Neutrophil (primary cell): ENCODE measurements around the gene BDKRB1.

Experiments used
- H3K27ac ChIP-seq: fragments of 200-600 bp; sonication (generic); 2 replicates; pipeline ENCODE4 v1.5.1; 2016; ENCODE audit warnings: mild to moderate bottlenecking, moderate library complexity
- H3K27me3 ChIP-seq: fragments of 200-600 bp; sonication (generic); 2 replicates; pipeline ENCODE4 v1.6.0; 2016; ENCODE audit warnings: mild to moderate bottlenecking
- H3K36me3 ChIP-seq: fragments of 200-600 bp; sonication (generic); 2 replicates; pipeline ENCODE4 v1.5.1; 2017
- H3K4me1 ChIP-seq, 2 experiments: fragments of 200-600 bp in 1 of 2; sonication (generic) in 1 of 2; 1 replicate in 1 of 2; 2 replicates in 1 of 2; pipeline versions ENCODE4 v1.5.1 to v1.6.1; 2013 to 2016; ENCODE audit warnings: low read depth in 1 of 2, low read length in 1 of 2, mild to moderate bottlenecking in 1 of 2, moderate library complexity in 1 of 2; ENCODE audit not compliant: control insufficient read depth in 1 of 2, insufficient read depth in 1 of 2
- H3K4me3 ChIP-seq, 2 experiments: fragments of 200-600 bp in 1 of 2; sonication (generic) in 1 of 2; 1 replicate in 1 of 2; 2 replicates in 1 of 2; pipeline ENCODE4 v1.5.1; 2013 to 2016; ENCODE audit warnings: low read depth in 1 of 2, low read length in 1 of 2, mild to moderate bottlenecking in 1 of 2, moderate library complexity in 1 of 2
- H3K9me3 ChIP-seq: fragments of 200-600 bp; sonication (generic); 2 replicates; pipeline ENCODE4 v1.5.1; 2016
- TF ChIP-seq, protein P1 (sequence below): fragments of 200-600 bp; sonication (generic); IDR thresholded peaks from 2 replicates; pipeline ENCODE4 v1.5.1; 2016; ENCODE audit warnings: antibody characterized with exemption

The BDKRB1 gene

DNA sequence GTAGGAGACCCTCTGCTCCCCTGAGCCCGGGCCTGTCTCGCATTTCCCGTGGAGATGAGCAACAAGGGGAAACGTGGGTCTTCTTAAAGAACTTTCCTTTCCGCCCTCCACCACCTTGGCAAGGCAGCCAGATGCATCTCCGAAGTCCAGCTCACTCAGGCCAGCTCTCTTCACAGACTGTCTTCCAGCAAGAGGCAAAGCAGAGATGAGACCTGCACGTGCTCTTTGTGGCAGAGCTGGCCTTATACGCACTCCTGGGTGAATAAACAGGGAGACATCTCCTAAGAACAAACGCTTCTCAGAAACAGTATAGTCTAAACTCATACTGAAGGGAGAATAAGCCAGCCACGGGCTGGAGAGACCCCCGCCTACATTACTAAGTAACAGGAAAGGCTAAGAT is 1.3 kb upstream of the BDKRB1 start:
- TF ChIP-seq, protein P1, sequence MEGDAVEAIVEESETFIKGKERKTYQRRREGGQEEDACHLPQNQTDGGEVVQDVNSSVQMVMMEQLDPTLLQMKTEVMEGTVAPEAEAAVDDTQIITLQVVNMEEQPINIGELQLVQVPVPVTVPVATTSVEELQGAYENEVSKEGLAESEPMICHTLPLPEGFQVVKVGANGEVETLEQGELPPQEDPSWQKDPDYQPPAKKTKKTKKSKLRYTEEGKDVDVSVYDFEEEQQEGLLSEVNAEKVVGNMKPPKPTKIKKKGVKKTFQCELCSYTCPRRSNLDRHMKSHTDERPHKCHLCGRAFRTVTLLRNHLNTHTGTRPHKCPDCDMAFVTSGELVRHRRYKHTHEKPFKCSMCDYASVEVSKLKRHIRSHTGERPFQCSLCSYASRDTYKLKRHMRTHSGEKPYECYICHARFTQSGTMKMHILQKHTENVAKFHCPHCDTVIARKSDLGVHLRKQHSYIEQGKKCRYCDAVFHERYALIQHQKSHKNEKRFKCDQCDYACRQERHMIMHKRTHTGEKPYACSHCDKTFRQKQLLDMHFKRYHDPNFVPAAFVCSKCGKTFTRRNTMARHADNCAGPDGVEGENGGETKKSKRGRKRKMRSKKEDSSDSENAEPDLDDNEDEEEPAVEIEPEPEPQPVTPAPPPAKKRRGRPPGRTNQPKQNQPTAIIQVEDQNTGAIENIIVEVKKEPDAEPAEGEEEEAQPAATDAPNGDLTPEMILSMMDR = no peak
- no peaks in the 10 kb centered on the region for H3K9me3 ChIP-seq
- no peak overlapping the region for H3K4me3 ChIP-seq
- no peaks in the 10 kb centered on the region for H3K36me3 ChIP-seq
- peaks cover 49% of the 10 kb centered on the region for H3K27me3 ChIP-seq
- H3K27ac ChIP-seq = no peak overlapping the region
- no peaks in the 10 kb centered on the region for H3K4me1 ChIP-seq

DNA sequence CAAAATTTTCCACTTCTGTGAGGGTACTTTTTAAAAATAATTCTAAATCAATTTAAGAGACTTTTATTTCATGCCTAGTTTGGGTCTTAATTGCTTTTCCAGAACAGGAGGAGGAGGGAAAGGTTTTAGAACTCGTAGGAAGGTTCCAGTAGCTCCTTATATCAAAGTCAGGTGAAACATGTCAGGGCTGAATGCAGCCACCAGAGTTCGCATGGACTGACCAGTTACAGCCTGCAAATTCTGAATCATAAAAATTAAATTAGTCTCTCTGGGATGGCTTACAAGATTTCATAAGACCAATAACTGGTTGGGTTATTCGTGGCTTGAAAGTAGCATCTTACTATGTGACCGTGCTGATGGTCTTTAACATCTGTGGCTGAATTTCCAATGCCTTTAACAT is 397 bp downstream of the BDKRB1 start:
- Histone ChIP-seq H3K27ac (no peak overlapping the region), H3K36me3 (no peaks in the 10 kb centered on the region), H3K4me1 (peaks cover 0 to 12% of the 10 kb centered on the region in 2 experiments), H3K27me3 (peaks cover 49% of the 10 kb centered on the region), H3K9me3 (no peaks in the 10 kb centered on the region), H3K4me3 (no peak overlapping the region)
- TF ChIP-seq, protein P1 = no peak

DNA sequence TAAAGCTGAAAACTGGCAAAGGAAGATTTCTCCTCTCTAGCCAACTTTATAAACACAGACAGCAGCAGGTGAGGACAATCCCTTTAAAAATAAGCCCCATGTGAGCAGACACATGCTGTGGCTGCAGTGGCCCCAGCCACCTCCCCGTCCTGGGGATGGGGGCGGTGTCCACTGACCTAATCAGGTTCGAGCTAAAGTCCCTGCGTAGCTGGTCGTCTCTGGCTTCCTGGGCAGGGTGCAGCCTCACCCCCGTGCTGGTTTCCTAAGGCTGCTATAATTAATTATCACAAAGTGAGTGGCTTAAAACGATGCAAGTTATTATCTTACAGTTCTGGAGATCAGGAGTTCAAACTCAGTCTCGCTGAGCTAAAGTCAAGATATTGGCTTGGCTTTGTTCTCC is 1.0 kb downstream of the BDKRB1 start:
- Histone ChIP-seq H3K4me3 (no peak overlapping the region), H3K9me3 (no peaks in the 10 kb centered on the region), H3K27ac (no peak overlapping the region), H3K27me3 (peaks cover 49% of the 10 kb centered on the region), H3K36me3 (no peaks in the 10 kb centered on the region), H3K4me1 (peaks cover 0 to 12% of the 10 kb centered on the region in 2 experiments)
- TF ChIP-seq, protein P1 = no peak

DNA sequence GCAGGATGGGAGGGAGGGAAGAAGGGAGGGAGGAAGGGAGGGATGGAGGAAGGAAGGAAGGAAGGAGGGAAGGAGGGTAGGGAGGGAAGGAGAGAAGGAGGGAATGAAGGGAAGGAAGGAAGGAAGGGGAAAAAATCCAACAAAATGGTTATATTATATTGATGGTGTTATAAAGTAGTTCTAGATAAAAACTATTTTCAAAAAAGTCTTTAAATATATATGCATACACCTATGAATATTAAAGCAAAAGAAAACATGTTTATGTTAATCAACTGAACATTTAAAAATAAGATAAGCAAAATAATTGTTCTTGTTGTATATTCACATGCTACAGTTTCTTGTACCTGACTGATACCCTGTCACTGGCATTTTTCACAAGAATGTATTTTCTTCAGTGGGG is 1.9 kb downstream of the BDKRB1 start:
- no peak overlapping the region for H3K27ac ChIP-seq
- no peaks in the 10 kb centered on the region for H3K9me3 ChIP-seq
- peaks cover 0 to 12% of the 10 kb centered on the region in 2 experiments for H3K4me1 ChIP-seq
- H3K36me3 ChIP-seq = no peaks in the 10 kb centered on the region
- TF ChIP-seq, protein P1 = no peak
- no peak overlapping the region for H3K4me3 ChIP-seq
- peaks cover 49% of the 10 kb centered on the region for H3K27me3 ChIP-seq

DNA sequence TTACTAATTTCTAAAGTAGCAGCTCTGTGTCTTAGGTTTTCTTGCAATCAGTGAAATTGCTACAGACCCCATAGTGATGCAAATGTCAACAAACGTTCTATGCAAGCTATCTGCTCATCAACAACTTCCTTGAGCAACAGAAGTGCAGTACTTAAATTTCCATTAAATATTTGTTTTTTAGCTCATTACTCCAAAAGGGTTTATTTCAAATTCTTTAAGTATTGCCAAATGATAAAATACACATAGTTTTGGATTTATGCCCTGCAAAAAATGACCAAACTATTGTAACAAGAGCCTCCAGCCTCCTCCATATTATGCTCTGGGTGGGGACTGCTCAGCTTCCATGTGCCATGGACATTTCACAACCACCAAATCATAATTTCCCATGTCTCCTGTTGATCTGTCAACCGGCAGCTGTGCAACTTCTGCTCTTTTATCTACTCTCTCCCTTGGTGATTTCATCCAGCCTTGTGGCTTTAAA is 4.4 kb downstream of the BDKRB1 start:
- H3K27ac ChIP-seq = no peak overlapping the region
- peaks cover 39% of the 10 kb centered on the region for H3K27me3 ChIP-seq
- peaks cover 0 to 12% of the 10 kb centered on the region in 2 experiments for H3K4me1 ChIP-seq
- TF ChIP-seq, protein P1 = no peak
- H3K9me3 ChIP-seq = no peaks in the 10 kb centered on the region
- no peaks in the 10 kb centered on the region for H3K36me3 ChIP-seq
- no peak overlapping the region for H3K4me3 ChIP-seq

DNA sequence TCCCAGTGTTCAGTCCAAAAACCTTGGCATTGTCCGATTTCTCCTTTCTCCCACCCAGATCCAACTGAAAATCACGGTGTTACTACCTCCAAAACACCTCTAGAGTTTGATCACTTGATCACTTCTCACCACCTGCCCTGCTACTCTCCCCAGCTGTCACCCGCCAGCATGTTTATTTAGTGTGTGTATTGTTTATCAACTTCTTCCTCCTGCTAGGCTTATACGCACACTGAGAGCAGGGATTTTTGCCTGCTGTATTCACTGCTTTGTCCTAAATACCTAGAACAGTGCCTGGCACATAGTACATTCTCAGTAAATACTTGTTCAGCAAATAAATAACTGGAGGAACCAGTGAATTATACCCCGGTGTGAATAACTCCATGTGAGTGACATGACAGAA is 5.0 kb downstream of the BDKRB1 start:
- Histone ChIP-seq H3K27ac (no peak overlapping the region), H3K9me3 (no peaks in the 10 kb centered on the region), H3K4me1 (peaks cover 0 to 12% of the 10 kb centered on the region in 2 experiments), H3K36me3 (no peaks in the 10 kb centered on the region), H3K4me3 (no peak overlapping the region), H3K27me3 (peaks cover 32% of the 10 kb centered on the region)
- TF ChIP-seq, protein P1 = no peak
